BE2C (cell line): ENCODE results near the gene DES.

ENCODE experiments used
- DNase-seq: peaks from one replicate; pipeline ENCODE4 v3.0.0-alpha.2; 2020
- H3K27me3 ChIP-seq: fragments of 250-450 bp; sonication (Bioruptor Pico); 2 replicates; pipeline ENCODE4 v1.5.1; 2020; ENCODE audit warnings: mild to moderate bottlenecking
- H3K36me3 ChIP-seq: fragments of 250-450 bp; sonication (Bioruptor Pico); 2 replicates; pipeline ENCODE4 v1.5.1; 2020; ENCODE audit warnings: mild to moderate bottlenecking
- H3K4me1 ChIP-seq: fragments of 250-450 bp; sonication (Bioruptor Pico); 2 replicates; pipeline ENCODE4 v1.5.1; 2020
- H3K4me3 ChIP-seq: 2 replicates; pipeline ENCODE4 v1.5.1; 2011; ENCODE audit warnings: low read depth, low read length
- H3K9me3 ChIP-seq: fragments of 250-450 bp; sonication (Bioruptor Pico); 2 replicates; pipeline ENCODE4 v1.5.1; 2020
- TF ChIP-seq, protein P1 (sequence below): IDR thresholded peaks from 2 replicates; pipeline ENCODE4 v1.5.1; 2012; ENCODE audit warnings: mild to moderate bottlenecking, low read depth, low read length

The DES gene

DNA sequence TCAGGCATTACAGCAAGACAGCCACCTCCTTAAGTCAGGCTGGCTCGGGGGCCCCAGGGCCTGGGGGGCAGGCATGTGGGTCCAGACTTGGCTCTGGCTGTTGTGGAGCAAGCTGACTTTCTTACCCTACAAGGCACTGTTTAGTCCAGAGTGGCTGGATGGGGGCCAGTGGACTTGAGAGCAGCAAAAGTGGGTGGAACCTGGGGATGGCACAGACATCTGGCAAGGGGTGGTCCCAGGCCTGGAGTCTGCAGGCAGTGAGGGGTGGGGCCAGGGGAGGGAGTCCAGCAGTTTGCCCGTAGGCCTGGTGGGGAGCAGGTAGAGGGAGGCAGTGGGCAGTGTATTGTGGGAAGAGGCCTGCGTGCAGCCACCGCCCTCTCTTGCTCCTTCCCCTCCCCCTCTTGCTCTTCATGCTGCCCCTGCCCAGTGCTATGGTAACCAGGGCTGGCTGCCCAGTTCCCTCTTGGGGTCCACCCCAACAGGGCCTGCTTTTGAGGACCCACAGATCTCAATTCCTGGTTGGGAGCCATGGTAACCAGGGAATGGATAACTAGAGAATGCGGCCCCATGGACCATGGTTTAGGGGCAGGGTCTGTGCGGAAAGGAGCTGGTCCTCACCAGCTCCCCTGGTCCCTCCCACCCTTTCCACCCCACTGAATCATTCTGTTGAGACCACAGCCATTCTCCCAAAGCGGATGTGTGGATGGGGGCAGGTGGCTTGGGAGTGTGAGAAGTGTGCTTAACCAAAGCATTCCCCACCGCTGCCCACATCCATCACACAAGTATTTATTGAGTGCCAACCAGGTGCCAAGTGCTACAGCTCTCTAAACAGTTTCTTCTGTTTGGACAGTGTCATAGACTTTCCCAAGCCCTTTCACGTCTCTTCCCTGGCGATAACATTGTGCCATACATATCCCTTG is 35.8 kb downstream of the DES start:
- TF ChIP-seq, protein P1, sequence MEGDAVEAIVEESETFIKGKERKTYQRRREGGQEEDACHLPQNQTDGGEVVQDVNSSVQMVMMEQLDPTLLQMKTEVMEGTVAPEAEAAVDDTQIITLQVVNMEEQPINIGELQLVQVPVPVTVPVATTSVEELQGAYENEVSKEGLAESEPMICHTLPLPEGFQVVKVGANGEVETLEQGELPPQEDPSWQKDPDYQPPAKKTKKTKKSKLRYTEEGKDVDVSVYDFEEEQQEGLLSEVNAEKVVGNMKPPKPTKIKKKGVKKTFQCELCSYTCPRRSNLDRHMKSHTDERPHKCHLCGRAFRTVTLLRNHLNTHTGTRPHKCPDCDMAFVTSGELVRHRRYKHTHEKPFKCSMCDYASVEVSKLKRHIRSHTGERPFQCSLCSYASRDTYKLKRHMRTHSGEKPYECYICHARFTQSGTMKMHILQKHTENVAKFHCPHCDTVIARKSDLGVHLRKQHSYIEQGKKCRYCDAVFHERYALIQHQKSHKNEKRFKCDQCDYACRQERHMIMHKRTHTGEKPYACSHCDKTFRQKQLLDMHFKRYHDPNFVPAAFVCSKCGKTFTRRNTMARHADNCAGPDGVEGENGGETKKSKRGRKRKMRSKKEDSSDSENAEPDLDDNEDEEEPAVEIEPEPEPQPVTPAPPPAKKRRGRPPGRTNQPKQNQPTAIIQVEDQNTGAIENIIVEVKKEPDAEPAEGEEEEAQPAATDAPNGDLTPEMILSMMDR, result no peak
- Histone ChIP-seq H3K27me3 (no peaks in the 10 kb centered on the region), H3K9me3 (no peaks in the 10 kb centered on the region), H3K4me1 (peaks cover 37% of the 10 kb centered on the region), H3K4me3 (peak overlapping the region; percentile 11), H3K36me3 (peaks cover 33% of the 10 kb centered on the region)
- DNase-seq, result peak; percentile 97

DNA sequence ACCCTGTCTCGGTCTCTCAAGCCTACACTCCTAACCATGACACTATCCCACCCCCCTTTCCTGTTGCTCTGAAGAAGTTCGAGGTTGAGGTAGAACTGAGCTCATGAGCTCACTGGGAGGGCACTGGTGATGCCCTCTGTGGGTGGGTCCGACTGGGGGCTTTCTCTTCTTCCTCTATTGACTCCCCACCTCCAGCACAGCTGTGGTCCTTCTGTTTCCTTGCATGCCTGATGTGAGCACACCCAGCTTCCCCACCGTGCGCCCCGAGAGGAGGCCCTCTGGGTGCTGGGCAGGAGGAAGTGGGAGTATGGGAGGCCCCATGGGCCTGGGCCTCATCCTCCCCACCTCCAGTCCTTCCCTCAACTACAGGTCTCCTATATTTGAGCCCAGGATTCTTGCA is 37.4 kb downstream of the DES start:
- peaks cover 51% of the 10 kb centered on the region for H3K4me1 ChIP-seq
- H3K9me3 ChIP-seq, result no peaks in the 10 kb centered on the region
- no peaks in the 10 kb centered on the region for H3K27me3 ChIP-seq
- DNase-seq, result no peak
- H3K4me3 ChIP-seq, result no peak overlapping the region
- H3K36me3 ChIP-seq, result peaks cover 16% of the 10 kb centered on the region
- TF ChIP-seq, protein P1, result no peak

DNA sequence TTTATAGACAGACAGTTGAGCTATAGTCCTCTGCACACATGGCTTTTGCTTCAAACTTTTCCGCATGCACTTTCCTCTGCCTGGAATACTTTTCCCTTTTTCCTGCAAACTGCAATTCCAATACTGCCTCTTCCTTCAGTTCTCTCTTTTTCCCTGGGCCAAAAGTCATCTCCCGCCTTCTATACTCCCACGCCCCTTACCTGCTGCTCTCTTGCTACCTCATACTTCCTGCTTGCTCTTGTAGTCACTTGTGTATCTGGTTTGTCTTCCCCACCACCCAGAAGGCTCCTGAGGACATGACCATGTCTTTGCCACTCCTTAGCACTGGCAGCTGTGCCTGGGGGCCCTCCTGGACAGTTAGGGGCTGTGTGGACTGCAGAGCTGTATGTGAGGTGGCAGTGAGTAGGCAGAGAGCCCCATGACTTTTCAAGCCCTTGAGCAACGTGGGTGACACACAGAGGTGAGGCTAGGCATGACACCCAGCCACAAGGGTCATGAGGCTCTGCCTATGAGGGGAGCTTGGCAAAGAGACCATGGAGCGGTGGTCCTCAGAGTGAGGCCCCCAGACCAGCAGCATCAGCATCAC is 39.7 kb downstream of the DES start:
- no peaks in the 10 kb centered on the region for H3K27me3 ChIP-seq
- H3K4me1 ChIP-seq, result peaks cover 43% of the 10 kb centered on the region
- no peak overlapping the region for H3K4me3 ChIP-seq
- peaks cover 20% of the 10 kb centered on the region for H3K36me3 ChIP-seq
- no peaks in the 10 kb centered on the region for H3K9me3 ChIP-seq
- TF ChIP-seq, protein P1, result peak; percentile 48
- DNase-seq, result peak; percentile 45

DNA sequence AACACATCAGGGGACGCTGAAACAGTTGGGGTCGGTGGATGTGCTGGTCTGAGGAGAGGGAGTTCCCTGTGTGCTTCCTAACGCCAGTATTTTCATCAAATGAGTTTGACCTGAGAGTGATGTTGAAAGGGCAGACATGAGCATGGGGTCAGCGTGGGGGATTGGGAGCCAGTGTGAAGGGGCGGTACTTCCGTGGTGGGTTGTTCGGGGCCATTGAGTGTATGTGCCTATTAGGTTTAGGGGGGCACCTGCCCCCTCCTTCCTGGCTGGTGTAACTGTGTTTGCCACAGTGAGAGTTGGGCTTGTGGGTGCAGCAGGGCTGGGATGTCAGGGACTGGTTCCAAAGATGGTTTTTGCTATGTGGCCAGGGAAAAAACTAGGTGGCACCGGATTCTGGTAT is 40.8 kb downstream of the DES start:
- H3K9me3 ChIP-seq, result no peaks in the 10 kb centered on the region
- peaks cover 35% of the 10 kb centered on the region for H3K4me1 ChIP-seq
- no peak overlapping the region for H3K4me3 ChIP-seq
- DNase-seq, result no peak
- peaks cover 21% of the 10 kb centered on the region for H3K36me3 ChIP-seq
- TF ChIP-seq, protein P1, result no peak
- H3K27me3 ChIP-seq, result no peaks in the 10 kb centered on the region

- TF ChIP-seq, protein P1, result peak; percentile 96
- Histone ChIP-seq H3K9me3 (no peaks in the 10 kb centered on the region), H3K4me3 (peak overlapping the region; percentile 37), H3K4me1 (peaks cover 30% of the 10 kb centered on the region), H3K27me3 (no peaks in the 10 kb centered on the region), H3K36me3 (peaks cover 21% of the 10 kb centered on the region)
- peak; percentile 83 for DNase-seq
These were observed 41.5 kb downstream of the DES start for GRCh38 chr2:219459460-219460311.
